ENCODE measurements around the gene RRBP1.

Gene RRBP1

DNA sequence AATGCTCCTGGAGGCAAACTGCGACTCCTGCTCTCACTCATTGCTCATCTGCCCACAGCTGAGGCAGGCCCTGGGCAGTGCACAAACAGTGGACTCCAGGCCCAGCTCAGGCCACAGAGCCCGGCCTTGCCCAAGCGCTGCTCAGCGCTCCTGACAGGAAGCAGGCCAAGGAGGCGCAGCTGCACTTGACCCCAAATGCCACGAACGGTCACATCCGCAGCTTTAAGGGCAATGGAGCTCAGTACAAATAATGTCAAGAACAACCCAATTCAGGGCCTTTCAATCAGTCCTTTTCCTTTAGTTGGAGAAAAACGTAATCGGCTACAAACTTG, 33.8 kb downstream of the RRBP1 start:
- H3K4me3 ChIP-seq, result no peak overlapping the region
- no peak for TF ChIP-seq CTCF (IDR thresholded peaks at IDR 0.05)
- peak overlapping the region; percentile 8 to 61 for H3K27ac ChIP-seq
- H3K9me3 ChIP-seq, result no peaks in the 10 kb centered on the region
- H3K4me1 ChIP-seq, result peaks cover 0 to 69% (median 50%) of the 10 kb centered on the region in 4 donors
- no peaks in the 10 kb centered on the region for H3K27me3 ChIP-seq
- intact Hi-C loops (cut with DNase I; ENCODE audit: low total_unique reads), result no loop called here
- no peak for DNase-seq
- no peaks in the 10 kb centered on the region for H3K36me3 ChIP-seq

DNA sequence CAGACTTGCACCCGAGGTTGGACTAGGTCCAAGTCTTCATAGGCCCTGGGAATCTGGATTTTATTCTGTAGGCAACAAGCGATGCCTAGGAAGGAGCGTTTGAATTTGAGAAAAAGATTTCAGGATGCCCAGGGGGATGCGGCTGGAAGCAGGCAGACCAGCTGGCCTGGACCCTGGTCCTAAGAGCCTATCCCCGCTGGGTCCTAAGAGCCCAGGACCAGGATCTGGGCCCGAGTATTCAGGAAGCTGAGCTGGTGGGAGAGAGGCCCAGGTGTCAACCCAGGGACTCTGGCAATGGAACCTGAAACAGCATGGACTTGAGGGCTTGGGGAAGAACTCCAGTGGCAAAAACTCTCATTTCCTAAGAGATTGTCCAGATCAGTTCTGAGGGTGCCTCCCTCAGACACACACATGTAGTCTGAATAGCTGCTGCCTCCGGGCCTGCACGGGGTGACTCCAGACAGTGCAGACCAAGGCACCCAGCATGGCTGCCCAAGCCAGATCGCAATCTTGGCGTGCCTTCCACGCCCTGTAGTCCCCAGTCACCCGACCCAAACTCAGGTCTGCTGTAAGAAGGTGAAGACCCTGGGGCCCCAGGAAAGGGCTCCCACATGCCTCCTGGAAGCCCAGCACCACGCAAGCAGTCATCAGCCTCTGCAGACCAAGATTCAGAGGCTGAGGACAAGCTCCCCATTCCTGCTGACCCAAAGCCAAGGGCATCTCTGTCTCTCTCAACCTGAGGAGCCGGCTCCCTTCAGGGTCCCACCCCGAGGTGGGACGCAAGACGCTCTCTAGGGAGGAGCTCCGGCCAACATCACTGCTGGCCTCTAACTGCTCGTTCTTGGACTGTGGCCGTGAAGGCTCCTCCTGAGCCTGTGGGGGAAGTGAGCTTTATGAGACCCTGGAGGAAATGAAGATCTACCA, 34.4 kb downstream of the RRBP1 start:
- intact Hi-C loops (cut with DNase I; ENCODE audit: low total_unique reads), result no loop called here
- H3K27ac ChIP-seq, result peak overlapping the region; percentile 8 to 61

DNA sequence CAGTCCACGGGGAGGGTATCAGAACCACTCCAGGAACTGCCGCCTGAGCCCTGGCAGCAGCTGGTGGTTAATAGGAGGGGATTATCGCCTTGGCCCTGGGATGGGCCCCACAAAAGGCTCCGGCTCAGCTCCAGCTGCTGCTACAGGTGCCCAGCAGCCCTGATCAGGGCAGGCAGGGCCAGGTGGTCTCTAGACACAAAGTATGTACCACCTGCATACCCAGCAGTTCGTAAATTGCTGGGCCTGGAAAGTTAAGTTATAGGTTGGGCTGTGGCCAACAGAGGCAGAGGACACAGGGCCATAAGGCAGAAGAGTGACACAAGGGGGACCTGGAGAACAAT, 35.1 kb downstream of the RRBP1 start:
- Histone ChIP-seq H3K36me3 (peaks cover 0 to 10% (median 7%) of the 10 kb centered on the region in 3 donors), H3K27ac (peak overlapping the region in 1 of 2 donors; percentile 61), H3K4me3 (no peak overlapping the region), H3K9me3 (no peaks in the 10 kb centered on the region), H3K4me1 (peaks cover 0 to 81% (median 56%) of the 10 kb centered on the region in 4 donors), H3K27me3 (no peaks in the 10 kb centered on the region)
- no peak for TF ChIP-seq CTCF (IDR thresholded peaks at IDR 0.05)
- DNase-seq, result no peak
- intact Hi-C loops (cut with DNase I; ENCODE audit: low total_unique reads), result no loop called here

More for the DNA sequence above, 34.4 kb downstream of the RRBP1 start:
- Histone ChIP-seq H3K4me1 (peaks cover 0 to 75% (median 52%) of the 10 kb centered on the region in 4 donors), H3K9me3 (no peaks in the 10 kb centered on the region), H3K27me3 (no peaks in the 10 kb centered on the region), H3K36me3 (peaks cover 0 to 3% (median 2%) of the 10 kb centered on the region in 3 donors), H3K4me3 (no peak overlapping the region)
- TF ChIP-seq CTCF (IDR thresholded peaks at IDR 0.05), result no peak
- DNase-seq, result no peak

DNA sequence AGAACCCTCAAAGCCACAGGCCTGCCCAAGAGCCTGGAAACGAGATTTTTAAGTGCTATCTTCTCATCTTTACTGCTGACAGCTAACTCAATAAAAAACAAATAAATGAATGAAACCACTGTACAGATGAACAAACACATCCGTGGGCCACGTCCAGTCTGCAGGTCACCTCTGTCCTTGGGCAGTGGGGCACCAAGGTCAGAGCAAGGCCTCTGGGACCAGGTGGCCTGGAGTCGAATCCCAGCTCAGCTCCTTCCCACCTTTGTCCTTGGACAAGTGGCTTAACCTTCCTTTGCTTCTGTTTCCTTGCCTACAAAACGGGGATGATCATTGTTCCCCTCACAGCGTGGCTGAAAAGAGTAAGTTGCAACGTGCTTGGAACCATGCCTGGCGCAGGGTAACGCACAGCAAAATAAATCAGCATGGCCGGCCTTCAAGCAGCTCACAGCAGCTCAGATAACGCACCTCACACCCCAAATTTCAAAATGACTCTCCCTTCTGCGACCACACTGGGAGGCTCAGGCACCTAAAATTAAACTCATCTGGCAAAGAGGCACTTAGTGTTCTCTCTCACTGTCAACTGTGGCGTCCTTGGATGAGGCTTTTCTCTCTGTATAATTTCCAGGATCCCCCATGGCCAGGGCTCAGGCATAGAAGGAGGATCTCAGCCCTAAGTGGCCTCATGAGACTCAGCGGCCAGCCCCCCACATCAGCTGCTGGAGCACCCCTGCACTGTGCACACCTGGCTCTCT, 35.7 kb downstream of the RRBP1 start:
- Histone ChIP-seq H3K36me3 (peaks cover 2 to 15% (median 12%) of the 10 kb centered on the region in 3 donors), H3K9me3 (no peaks in the 10 kb centered on the region), H3K27ac (peak overlapping the region in 1 of 2 donors; percentile 61), H3K4me3 (no peak overlapping the region), H3K4me1 (peaks cover 0 to 81% (median 59%) of the 10 kb centered on the region in 4 donors), H3K27me3 (no peaks in the 10 kb centered on the region)
- no peak for DNase-seq
- no peak for TF ChIP-seq CTCF (IDR thresholded peaks at IDR 0.05)
- intact Hi-C loops (cut with DNase I; ENCODE audit: low total_unique reads), result no loop called here

DNA sequence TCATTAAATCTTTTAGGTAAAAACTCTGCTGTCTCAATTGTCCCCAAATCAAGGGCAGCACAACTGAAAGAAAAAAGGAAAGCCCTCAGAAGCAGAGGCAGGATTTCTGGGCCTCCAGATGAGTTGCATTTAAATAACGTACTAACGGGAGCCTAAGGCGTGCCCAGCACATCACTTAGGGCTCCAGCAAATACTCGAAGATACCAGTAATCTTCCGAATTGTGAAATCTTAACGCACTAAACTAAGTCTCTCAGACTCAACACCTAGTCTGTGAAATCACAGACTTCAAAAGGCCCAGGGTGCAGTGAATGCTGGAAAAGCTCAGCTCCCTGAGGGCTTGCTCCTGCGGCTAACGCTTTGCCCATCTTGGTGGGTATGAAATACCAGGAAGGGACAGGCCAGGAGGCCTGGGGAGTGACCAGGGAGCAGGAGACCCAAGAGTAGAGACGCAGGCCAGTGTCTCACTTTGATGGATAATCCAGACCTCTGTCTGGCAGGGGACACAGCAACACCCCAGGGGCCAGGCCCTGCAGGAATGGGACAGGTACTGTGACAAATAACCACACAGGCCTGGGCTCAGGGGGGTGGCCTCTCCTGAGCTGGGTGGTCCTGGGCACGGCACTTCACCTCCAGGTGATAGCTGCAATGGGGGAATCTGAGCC, 36.4 kb downstream of the RRBP1 start:
- H3K4me3 ChIP-seq, result no peak overlapping the region
- H3K36me3 ChIP-seq, result peaks cover 5 to 22% (median 14%) of the 10 kb centered on the region in 3 donors
- H3K4me1 ChIP-seq, result peaks cover 0 to 81% (median 57%) of the 10 kb centered on the region in 4 donors
- DNase-seq, result no peak
- H3K27ac ChIP-seq, result no peak overlapping the region
- no peaks in the 10 kb centered on the region for H3K27me3 ChIP-seq
- no peak for TF ChIP-seq CTCF (IDR thresholded peaks at IDR 0.05)
- no peaks in the 10 kb centered on the region for H3K9me3 ChIP-seq
- intact Hi-C loops (cut with DNase I; ENCODE audit: low total_unique reads), result no loop called here

Measured in tibial artery (tissue), 4 donors.